HepG2 (cell line): ENCODE data around the gene TSSK1B. TPM values are rescaled to one million over a fixed set of nuclear protein-coding genes. Genes with fewer than 3 reads are reported as not detected.

ENCODE experiments used
- ATAC-seq: fragments of 200-7000 bp; cut with Tn5 transposase; 3 replicates; pipeline ENCODE4 v1.9.1; 2020; ENCODE audit warnings: mild to moderate bottlenecking, moderate library complexity
- BruUV-seq: library from RNA; stranded (reverse); fragments of 400-500 nt; replicated peaks from 2 replicates; lab custom pipeline; 2021; lab: Mats Ljungman, UMichigan
- CTCF ChIA-PET: fragments of 300-600 bp; formaldehyde crosslinking; extraction: SDS; loops from one replicate; lab custom pipeline; 2021; ENCODE audit warnings: low total read pairs, inconsistent platforms, low intra/inter-chr PET ratio; lab: Yijun Ruan, JAX
- POLR2A ChIA-PET: fragments of 350-600 bp; sonication (Branson Sonifier 250); formaldehyde crosslinking; loops from one replicate; lab custom pipeline; 2020; ENCODE audit warnings: antibody characterized with exemption, inconsistent platforms; lab: Yijun Ruan, JAX
- DNase-seq: peaks from one replicate; pipeline ENCODE4 v3.0.0-alpha.2; 2015; ENCODE audit warnings: low spot score
- FAIRE-seq: peaks from 3 replicates; lab custom pipeline; 2011; peaks lifted over from hg19 to GRCh38; lab: Jason Lieb, UNC
- H2AFZ ChIP-seq: one replicate; pipeline ENCODE4 v1.6.1; 2011; ENCODE audit warnings: low read length, inconsistent platforms
- H3K27ac ChIP-seq: fragments of 300-600 bp; 3 replicates; pipeline ENCODE4 v1.8.0; 2011; ENCODE audit warnings: mixed run types, mild to moderate bottlenecking, mixed read lengths, low read length, inconsistent platforms; ENCODE audit not compliant: insufficient read depth; ENCODE audit errors: extremely low read length
- H3K27me3 ChIP-seq, 2 experiments: fragments of 200-600 bp in 1 of 2; 2 replicates in 1 of 2; 3 replicates in 1 of 2; pipeline versions ENCODE4 v1.6.0 to v1.8.0; 2011; ENCODE audit warnings: low read length in 2 of 2, mild to moderate bottlenecking in 2 of 2, moderate library complexity in 2 of 2, inconsistent platforms in 1 of 2; ENCODE audit not compliant: insufficient read depth in 2 of 2, control insufficient read depth in 1 of 2
- H3K36me3 ChIP-seq, 2 experiments: fragments of 200-600 bp in 1 of 2; replicated peaks in 1 of 2; 2 replicates in 1 of 2; 3 replicates in 1 of 2; pipeline versions ENCODE4 v1.5.1 to v1.8.0; 2011; ENCODE audit warnings: low read length in 2 of 2, inconsistent platforms in 1 of 2; ENCODE audit not compliant: insufficient read depth in 2 of 2, control insufficient read depth in 1 of 2
- H3K4me1 ChIP-seq: 2 replicates; pipeline ENCODE4 v1.5.1; 2012; ENCODE audit warnings: low read length, inconsistent platforms; ENCODE audit not compliant: insufficient read depth
- H3K4me2 ChIP-seq: 2 replicates; pipeline ENCODE4 v1.6.0; 2011; ENCODE audit warnings: low read depth, low read length, inconsistent platforms
- H3K4me3 ChIP-seq, 3 experiments: fragments of 200-600 bp in 1 of 3; sonication (generic), shearing (Covaris generic) in 1 of 3; replicated peaks in 1 of 3; 2 replicates each; pipeline ENCODE4 v1.5.1; 2011 to 2016; ENCODE audit warnings: low read length in 3 of 3, inconsistent platforms in 2 of 3, low read depth in 2 of 3, mild to moderate bottlenecking in 2 of 3, control low read depth in 1 of 3, mixed read lengths in 1 of 3; ENCODE audit not compliant: insufficient read depth in 1 of 3
- H3K79me2 ChIP-seq: one replicate; pipeline ENCODE4 v1.6.1; 2011; ENCODE audit warnings: low read length, inconsistent platforms; ENCODE audit not compliant: insufficient read depth
- H3K9ac ChIP-seq: 2 replicates; pipeline ENCODE4 v1.6.0; 2011; ENCODE audit warnings: mild to moderate bottlenecking, low read depth, low read length, inconsistent platforms; ENCODE audit not compliant: insufficient read depth
- H3K9me3 ChIP-seq: 2 replicates; pipeline ENCODE4 v1.5.1; 2012; ENCODE audit warnings: mild to moderate bottlenecking, low read length
- H4K20me1 ChIP-seq: 2 replicates; pipeline ENCODE4 v1.6.0; 2011; ENCODE audit warnings: inconsistent platforms, mild to moderate bottlenecking, low read length, moderate library complexity; ENCODE audit not compliant: insufficient read depth
- PBX2 ChIP-seq: IDR thresholded peaks from 2 replicates; pipeline ENCODE4 v1.6.1; 2016; ENCODE audit warnings: control low read depth
- REXO4 ChIP-seq: sonication (generic); formaldehyde crosslinking; IDR thresholded peaks from 2 replicates; pipeline ENCODE4 v1.8.0; 2022; ENCODE audit warnings: missing genetic modification reagents, mild to moderate bottlenecking, borderline replicate concordance
- SKI ChIP-seq: fragments of 450-650 bp; IDR thresholded peaks from one replicate; pipeline ENCODE4 v1.6.1; 2018; ENCODE audit warnings: mild to moderate bottlenecking; ENCODE audit not compliant: partially characterized antibody
- SMARCC2 ChIP-seq: fragments of 450-650 bp; IDR thresholded peaks from 2 replicates; pipeline ENCODE4 v1.6.1; 2017; ENCODE audit warnings: antibody characterized with exemption, mild to moderate bottlenecking
- YEATS2 ChIP-seq: sonication (generic); formaldehyde crosslinking; IDR thresholded peaks from 2 replicates; pipeline ENCODE4 v1.4.0; 2020; ENCODE audit warnings: missing genetic modification reagents, borderline replicate concordance
- ZBTB49 ChIP-seq: sonication (generic); formaldehyde crosslinking; IDR thresholded peaks from 2 replicates; pipeline ENCODE4 v1.4.0; 2020; ENCODE audit warnings: missing genetic modification reagents, borderline replicate concordance
- ZNF124 ChIP-seq: sonication (generic); formaldehyde crosslinking; IDR thresholded peaks from 2 replicates; pipeline ENCODE4 v1.4.0; 2020; ENCODE audit warnings: missing genetic modification reagents
- ZSCAN21 ChIP-seq: sonication (generic); formaldehyde crosslinking; IDR thresholded peaks from 2 replicates; pipeline ENCODE4 v1.8.0; 2022; ENCODE audit warnings: mild to moderate bottlenecking, missing genetic modification reagents, moderate library complexity, borderline replicate concordance
- ZZZ3 ChIP-seq: sonication (generic); formaldehyde crosslinking; IDR thresholded peaks from 2 replicates; pipeline ENCODE4 v1.4.0; 2020; ENCODE audit warnings: missing genetic modification reagents, mild to moderate bottlenecking, borderline replicate concordance
- WGBS: methylation state at CpG from one replicate; pipeline ENCODE4 v1.1.6; 2017; ENCODE audit warnings: low lambda C conversion rate; 5-methylcytosine and 5-hydroxymethylcytosine counted together
- in situ Hi-C: cut with HindIII; loops from 2 replicates; pipeline ENCODE4 v1.10.0; 2017; ENCODE audit warnings: low pct_unique_long_range_greater_than_20kb; ENCODE audit not compliant: extremely low pct_ligation_motif_present
- intact Hi-C: fragments of 100-400 bp; cut with micrococcal nuclease; formaldehyde crosslinking; loops from one replicate; pipeline ENCODE4 v1.10.0; 2022; ENCODE audit not compliant: unreplicated experiment
- polyA plus RNA-seq, 8 experiments: library from polyadenylated mRNA; depleted of rRNA in 3 of 8; stranded (reverse) in 7 of 8; unstranded in 1 of 8; fragments of >200 nt; fragmentation: Illumina TruSeq in 4 of 8; extraction: Trizol in 4 of 8; gene quantifications; 2 replicates each; pipeline versions ENCODE4 v1.2.1 to v1.2.3, GENCODE V29; 2011 to 2016; ENCODE audit warnings: low read depth in 4 of 8, missing spikeins in 1 of 8, mixed read lengths in 1 of 8; ENCODE audit not compliant: insufficient read depth in 1 of 8
- total RNA-seq, 5 experiments: library from RNA; depleted of rRNA; stranded (reverse); fragments of >200 nt; fragmentation: Illumina TruSeq; extraction: Trizol; gene quantifications; 2 replicates each; pipeline ENCODE4 v1.2.3, GENCODE V29; 2016; ENCODE audit warnings: low read depth in 1 of 5

Gene TSSK1B
- total and polyA plus RNA-seq, 2 of the 13 experiments (the other 11 are each of a cell fraction or from before 2014, with no cell fraction given), result not detected

- FAIRE-seq (no peak), ATAC-seq (no peak), DNase-seq (no peak)
- no TSS peak for BruUV-seq
- Histone ChIP-seq H3K4me1 (no peaks in the 10 kb centered on the region), H3K4me2 (no peak overlapping the region), H3K79me2 (no peaks in the 10 kb centered on the region), H3K27me3 (no peaks in the 10 kb centered on the region; a peak in 2 of 5 replicates), H4K20me1 (no peaks in the 10 kb centered on the region), H3K9ac (no peak overlapping the region), H2AFZ (no peak overlapping the region), H3K27ac (no peak overlapping the region), H3K4me3 (no peak overlapping the region), H3K36me3 (no peaks in the 10 kb centered on the region), H3K9me3 (no peaks in the 10 kb centered on the region)
- in situ Hi-C loops (no loop called here), intact Hi-C loops (no loop called here)
- TF ChIP-seq ZNF124, result no peak
- no peak for TF ChIP-seq REXO4 (CRISPR knock-in tag)
- no peak for TF ChIP-seq ZZZ3 (CRISPR knock-in tag)
- TF ChIP-seq ZSCAN21 (CRISPR knock-in tag), result no peak
- TF ChIP-seq SKI, result no peak
- no peak for TF ChIP-seq PBX2 (CRISPR knock-in tag)
- TF ChIP-seq ZBTB49 (CRISPR knock-in tag), result no peak
- no peak for TF ChIP-seq SMARCC2
- TF ChIP-seq YEATS2 (CRISPR knock-in tag), result no peak
- CTCF ChIA-PET, result no interaction called here
- POLR2A ChIA-PET, result no interaction called here
- WGBS, result 0% methylated on average over 2 of the region's 2 CpGs
Measured at GRCh38 chr5:113450929-113451328, 16.1 kb upstream of the TSSK1B start.
